GM18502 (cell line): ENCODE results near the gene SLC9C1.

Source experiments
- ATAC-seq: cut with Tn5 transposase; IDR thresholded peaks from one replicate; pipeline ENCODE4 v1.9.1; 2021; ENCODE audit warnings: mild to moderate bottlenecking; ENCODE audit not compliant: unreplicated experiment, poor library complexity

SLC9C1 gene

DNA sequence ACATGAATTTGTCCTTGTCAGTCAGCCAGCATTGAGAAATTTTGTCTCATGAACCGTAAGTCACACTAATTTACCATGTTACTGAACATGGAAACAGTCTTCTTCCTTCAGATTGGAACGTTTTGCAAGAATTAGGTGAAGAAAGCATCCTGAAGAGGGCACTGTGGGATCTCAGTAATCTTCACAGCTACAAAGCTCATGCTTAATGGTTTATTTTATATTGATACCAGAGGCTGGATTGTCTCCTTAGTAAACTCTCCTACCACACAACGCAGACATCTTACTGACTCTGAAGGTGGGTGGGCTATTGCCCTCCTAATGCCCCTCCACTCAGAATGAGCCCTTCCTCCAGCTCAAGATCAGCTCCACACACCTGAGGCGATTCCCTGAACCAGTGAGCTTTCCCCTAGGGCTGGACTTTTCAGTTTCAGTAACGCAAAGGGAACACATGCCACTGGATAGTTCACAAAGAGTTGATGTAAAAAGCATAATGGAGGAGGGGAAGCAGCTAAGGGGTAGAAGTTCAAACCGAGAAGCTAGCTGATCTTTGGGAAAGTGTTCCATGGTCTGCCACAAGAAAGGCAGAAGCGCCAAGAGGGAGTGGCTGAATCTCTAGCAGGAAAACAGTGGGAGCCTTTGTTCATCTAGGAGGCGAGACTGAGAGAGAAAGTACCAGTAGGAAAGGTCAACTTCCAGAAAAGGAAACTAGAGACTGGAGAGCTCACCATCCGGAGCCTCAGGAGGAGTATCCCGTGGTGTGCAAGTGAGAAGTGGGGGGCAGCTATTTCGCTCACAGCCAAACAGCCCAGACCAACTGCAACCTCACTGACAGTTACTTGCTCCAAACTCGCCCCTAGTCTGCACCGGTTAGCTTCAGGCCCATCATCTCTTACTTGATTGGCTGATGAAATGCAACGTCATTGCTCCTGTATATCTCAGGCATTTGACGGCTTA, at the start of gene SLC9C1:
Gene SLC9C1, minus strand, starts transcription at position 849 of the 954 bp plus-strand sequence. CDS start 7,425 bp downstream, outside the sequence.
- peak; percentile 67 for ATAC-seq

DNA sequence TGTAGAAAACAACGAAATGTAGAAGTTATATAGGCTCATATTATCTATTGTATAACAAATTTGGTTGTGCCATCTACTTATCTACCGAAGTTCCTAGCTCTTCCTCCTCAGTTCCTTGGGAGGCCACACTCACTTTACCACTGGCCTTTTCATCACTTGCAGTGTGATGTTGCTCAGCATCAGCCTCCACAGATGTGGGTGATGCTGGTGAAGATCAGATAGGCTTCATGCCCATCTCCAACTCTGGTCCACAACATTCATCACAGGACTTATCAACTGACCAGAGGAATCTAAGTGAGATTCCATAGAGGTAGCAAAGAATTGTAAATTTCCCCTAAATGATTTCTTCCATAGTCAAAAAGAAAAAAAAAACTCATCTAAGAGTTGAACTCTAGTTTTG, 47.4 kb upstream of the SLC9C1 start:
- ATAC-seq, result no peak

DNA sequence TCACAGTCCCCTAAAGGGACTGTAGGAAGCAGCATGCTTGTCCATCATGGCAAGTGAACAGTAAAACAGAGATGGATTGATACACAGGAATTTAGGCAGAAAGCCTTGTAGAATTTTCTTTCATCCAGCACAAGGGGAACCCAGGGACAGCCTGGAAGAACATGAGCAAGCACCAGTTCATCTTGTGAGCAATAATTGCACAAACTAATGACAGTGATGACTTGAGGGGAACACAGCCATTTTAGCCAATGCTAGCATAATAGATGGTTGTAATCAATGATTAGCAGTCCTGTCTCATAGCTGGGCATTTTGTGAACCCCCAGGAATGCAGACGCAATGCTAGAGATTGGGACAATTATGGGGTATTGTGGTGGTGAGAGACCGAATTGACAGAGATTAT, 45.6 kb upstream of the SLC9C1 start:
- ATAC-seq, result no peak

DNA sequence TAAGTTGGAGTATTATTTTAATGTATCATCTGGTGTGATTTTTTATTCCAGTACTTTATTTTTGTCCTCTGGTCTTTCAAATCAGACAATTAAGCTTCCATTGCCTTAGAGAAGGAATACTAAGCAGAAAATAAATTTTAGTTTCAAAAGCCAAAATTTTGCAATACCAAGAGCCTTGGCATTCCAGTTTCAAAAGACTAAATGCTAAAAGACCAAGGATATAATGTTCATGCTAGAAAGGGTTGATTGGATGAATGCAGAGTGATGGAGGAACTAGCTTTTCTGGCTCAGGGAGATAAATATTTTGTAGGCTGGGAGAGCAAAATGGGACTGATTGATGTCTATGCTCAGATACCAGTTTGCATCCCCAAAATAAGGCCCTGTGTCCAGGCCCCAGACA, 45.1 kb upstream of the SLC9C1 start:
- no peak for ATAC-seq

DNA sequence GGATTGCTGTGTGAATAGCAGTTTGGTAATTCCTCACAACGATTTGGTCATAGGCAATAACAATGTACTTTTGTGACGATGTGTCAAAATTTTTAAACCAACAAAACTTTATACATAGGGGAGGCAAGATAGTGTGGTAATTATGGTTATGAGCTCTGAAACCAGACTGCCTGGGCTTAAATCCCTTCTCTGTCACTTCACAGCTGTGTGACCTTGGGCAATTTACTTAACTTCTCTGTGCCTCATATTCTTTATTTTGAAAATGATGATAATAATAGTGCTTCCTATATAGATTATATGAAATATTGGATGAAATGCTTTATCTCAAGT, 44.7 kb upstream of the SLC9C1 start:
- no peak for ATAC-seq

DNA sequence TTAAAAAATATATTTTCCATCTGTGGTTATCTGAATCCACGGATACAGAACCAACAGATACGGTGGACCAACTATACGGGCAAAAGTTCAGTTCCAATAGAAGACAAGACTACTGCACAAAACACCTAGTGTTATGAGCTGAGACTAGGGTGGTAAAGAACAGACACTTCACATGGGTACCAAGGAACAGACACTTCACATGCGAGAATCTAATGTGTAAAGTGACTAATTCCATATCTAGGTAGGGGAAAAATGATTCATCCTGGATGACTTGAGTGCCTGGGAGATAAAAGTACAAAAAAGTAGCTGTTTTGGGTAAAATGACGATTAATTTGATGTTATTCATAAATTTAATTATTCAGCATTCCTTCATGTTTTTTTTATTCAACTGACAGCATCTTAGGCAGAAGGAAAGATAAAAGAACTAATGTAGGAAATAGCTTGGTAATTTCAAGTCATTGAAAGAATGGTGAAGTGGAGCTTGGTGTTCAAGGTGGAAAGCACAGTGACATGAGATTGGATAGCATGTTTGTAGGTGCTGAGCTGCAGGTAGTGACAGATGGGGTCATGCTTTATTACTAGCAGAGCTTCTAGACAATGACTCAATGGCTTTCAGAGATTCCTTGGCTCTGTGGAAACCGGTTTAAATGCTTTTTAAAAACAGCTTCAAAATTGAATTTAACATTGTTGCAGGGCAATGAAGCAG, 44.2 kb upstream of the SLC9C1 start:
- no peak for ATAC-seq

DNA sequence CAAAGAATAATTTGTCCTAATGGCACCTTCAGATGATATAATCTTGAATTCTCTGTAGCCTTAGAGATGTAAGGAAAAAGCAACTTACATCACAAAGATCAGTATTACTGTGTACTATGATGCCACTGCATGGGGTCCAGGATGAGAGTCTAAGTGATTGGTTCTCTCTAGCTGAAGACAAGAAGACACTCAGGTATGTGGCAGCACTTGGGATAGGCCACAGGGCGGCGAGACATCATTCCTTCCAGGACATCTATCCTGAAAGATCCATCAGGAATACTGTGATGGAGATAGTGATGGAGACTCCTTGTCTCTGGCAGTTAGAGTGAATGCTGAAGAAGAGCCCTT, 41.4 kb upstream of the SLC9C1 start:
- ATAC-seq, result no peak

DNA sequence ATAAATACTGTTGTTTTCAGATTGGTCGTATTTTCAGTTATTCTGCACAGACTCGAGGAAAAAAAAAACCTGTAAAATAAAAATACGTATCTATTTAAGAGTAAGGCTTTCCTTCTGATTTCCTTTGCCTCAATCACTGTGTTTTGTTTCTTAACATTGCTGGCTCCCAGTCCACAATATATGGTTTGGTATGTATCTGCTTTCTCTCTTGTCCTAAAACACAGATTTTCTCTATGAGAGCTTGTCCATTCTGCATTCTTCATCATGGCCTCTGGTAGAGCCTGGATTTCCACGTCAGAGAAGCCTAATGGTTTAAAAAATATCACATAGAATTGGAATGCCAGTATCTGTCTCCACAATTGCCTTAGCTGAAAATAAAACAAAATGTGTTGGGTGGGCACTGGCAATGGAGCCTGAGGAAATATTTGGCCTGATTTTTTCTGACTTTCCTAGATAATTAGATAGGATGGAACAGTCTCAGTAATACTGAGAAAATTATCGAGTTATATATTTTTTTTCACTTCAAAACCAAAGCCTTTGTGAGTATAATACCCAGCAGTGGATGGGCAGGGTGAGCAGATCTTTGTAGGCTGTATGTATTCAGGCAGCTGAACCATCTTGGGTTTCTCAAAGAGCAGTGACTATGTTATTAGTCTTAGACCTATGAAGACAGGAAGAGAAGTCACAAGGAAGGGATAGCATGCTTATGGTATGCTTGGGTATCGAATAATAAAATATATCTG, 40.8 kb upstream of the SLC9C1 start:
- no peak for ATAC-seq

DNA sequence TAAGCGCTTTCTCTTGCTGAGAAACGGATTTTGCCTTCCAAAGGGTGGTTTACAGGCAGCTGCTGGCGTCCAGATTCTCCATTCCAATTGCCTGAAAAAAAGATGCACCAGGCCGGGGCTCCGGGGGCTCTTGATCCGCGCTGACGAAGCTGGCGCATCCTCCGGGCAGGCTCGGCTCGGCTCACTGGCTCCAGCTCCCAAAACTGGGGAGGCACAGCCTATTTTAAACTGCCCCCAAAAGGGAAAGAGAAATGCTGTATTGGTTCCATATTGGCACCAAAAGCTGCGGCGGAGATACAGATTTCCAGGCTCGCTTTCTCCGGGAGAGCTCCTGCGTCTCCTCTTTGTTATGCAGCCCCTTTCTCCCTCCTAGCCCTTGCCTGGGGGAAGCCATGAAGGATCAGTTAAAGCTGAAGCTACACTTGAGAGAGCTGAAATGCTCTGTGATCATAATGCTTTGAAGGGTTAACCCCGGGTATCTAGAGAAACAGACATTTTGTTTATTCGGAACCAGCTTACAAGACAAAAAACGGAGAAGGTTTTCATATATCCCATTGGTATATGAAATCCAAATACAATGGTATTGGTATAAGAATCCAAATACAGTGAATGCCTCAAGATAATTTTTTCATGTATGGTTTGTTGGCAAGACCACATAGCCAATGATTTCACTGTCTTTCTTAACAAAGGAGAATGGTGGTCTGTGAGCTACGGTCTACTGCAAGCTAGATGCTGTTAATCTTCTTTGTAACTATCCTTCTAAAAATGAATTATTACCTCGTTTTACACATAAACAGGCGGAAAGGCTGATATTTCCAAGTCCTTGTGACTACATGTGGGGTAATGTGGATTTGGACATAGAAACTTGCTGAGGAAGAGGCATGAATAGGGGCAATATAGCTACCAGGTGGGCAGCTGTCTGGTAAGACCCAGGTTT, 39.6 kb upstream of the SLC9C1 start:
- peak; percentile 65 for ATAC-seq

DNA sequence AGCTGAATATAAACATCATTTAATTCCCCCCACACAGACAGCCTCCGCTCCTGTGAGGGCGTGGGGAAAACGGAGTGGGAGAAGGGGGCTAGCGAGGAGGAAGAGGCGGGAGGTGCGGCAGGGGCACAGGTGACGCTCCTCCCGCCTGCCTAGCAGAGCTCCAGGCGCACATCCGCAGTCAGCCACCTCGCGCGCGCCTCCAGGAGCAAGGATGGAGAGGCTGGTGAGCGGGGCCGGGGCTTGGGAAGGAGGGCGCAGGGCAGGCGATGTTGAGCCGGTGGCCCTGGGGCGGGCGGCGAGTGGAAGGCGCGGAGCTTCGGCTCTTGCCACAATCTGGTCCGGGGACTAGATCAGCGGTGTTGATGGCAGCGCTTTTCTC, 39.0 kb upstream of the SLC9C1 start, which contains the start of gene CD200:
Gene CD200, plus strand, starts transcription at position 155 of the 379 bp plus-strand sequence. Its CDS starts 57 bp downstream, at position 212.
- ATAC-seq, result peak; percentile 75

DNA sequence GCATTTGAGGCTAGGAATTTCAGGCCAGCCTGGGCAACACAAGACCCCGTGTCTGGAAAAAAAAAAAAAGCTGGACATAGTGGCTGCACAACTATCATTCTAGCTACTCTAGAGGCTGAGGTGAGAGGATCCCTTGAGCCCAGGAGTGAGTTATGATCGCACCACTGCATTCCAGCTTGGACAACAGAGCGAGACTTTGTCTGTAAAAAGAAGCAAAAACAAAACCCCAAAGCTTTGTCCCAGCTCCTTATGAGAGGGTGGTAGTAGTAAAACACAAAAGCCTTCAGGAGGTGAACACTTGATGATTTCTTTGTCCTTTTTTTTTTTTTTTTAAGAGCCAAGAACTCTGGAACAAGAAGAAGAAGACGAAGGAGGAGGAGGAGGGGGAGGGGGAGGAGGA, 37.8 kb upstream of the SLC9C1 start:
- no peak for ATAC-seq

DNA sequence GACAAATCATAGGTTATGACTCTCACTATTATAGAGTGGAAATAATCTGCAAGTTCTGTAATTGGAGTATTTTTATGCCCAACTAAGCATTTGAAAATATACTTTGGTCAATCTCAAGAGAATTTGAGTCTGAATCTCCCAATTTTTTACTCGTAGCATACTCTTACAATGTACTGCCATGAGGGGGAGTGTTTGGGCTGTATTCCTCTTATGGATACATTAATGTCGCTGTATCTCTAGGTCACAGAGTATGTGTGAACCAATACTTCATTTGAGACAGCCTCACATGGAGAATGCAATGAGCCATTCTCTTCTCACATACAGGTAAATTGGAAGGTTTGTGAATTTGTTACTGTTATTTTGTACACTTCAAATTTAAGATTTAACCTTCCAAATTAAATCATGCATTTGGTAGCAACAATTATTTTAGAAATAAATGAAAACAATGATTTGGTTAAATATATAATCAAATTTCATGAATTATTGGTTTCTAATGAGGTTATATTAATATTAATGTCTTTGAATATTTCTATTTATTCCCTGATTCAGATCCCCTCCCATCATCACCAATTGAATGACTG, 33.4 kb upstream of the SLC9C1 start:
- peak; percentile 97 for ATAC-seq

DNA sequence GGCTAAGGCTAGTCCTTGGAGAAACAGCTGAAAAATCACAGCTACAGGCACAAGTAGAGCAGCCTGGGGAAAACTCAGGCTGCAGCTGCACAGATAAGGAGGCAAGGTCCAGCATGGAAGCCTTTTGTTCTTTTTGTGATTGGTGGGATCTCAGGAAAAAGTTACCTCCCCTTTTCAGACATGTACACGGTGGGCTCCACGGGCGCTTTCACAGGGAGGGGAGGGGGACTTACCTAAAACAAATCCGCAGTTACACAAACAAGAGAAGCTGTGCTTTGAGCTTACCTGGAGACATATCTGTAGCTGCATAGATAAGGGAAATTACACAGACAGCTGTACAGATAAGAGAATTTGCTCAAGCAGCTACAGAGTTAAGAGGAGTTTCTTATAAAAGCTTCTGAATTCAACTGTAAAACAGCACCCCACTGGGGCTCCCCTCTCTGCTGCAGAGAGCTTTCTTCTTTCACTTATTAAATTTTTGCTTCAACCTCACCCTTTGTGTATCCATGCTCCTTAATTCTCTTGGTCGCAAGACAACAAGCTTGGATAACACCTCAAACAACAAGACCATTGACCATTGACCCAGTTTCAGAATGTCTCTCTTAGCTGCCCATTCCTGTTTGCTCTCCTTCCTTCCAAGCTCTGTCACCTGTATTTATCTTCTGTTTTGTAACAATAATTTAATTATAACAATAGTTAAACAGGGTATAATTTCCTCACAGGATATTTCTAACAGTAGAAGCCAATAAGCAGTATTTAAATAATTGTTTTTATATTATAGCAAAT, 28.0 kb upstream of the SLC9C1 start:
- no peak for ATAC-seq

DNA sequence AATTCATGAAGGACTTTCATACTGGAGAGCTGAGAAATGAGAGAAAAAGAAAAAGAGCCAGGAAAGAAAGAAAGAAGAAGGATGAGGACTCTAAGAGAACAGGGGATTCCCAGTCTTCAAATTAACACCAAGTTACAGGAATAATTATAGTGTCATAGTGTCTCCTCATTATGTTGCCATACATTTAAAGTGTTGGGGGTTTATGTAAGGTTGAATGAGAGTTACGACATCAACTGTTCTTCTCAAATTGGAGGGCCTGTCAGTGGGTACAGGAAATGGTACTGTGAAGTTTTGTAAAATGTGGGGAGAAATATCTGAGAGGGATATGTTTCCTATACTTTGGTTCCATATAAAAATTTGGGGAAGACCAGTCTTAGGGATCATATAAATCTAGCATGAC, 26.7 kb upstream of the SLC9C1 start:
- ATAC-seq, result no peak

DNA sequence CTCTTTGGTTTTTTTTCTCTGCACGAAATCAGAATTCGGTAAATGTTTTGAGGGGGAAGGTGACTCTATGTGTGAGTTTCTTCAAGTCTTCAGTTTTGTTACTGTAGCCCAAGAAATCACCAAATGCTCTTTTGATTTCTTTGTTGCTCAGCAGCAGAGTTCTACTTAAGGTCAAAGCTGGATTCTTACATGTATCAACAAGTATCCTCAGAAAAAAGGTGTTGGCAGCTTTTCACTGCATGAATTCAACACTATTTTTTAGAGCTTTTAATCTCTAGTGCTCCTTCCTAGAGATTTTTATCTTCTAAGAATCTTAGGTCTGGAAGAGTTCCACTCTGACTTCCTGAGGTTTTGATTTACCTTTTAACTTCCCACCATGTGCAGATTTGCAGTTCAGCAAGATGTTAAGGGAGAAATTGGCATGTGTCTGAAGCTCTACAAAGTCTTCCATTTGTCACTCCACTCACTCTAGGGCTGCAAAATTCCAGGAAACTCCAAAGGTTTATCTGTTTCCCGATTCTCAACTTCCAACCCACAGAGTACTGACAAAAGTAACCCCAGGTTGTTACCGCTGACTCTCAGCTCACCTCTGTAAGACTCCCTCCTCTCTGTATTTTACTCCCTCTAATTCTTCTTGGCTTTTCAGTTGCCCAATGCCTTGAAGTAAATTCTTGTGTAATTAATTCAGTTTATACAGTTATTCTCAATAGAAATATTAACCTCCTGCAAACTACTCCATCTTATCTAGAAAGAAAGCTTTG, 25.7 kb upstream of the SLC9C1 start:
- no peak for ATAC-seq

DNA sequence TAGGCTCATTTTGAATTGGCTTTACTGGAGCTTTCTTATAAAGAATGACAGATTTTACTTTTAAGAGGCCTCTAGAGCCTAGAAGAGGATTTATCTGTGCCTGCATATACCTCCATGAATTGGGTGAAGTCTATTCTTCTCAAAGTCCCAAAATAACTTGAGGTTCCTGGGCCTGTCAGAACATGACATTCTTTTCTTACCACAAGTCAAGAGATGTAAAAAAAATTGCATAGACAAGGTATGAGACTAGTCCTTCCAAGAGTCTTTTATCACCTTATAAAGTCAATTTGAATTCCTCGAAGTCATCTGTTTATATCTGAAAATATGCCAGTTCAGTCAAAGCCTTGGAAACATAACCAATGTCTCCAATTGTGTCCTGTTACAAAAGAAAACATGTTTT, 21.8 kb upstream of the SLC9C1 start:
- ATAC-seq, result no peak

DNA sequence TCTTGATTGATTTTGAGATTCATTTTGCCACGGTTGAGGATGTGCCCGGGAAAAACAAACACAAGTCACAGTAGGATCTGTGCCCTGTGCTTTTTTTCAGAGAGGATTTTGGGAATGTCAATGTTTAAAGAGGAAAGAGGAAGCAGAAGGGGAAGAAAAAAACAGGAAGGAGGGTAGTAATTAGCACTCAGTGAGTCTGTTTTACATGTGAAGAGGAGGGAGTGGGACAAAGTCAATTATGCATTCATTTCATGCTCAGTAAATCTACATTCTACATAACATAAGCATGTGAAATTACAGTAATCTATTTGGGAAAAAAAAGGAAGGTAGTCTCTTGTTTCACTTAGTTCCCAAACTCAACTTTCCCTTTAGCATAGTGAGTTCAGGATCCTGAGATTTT, 20.6 kb upstream of the SLC9C1 start:
- ATAC-seq, result no peak
